Measurements from ENCODE around the gene ST6GALNAC6.
"Not testable (repeated sequence)": the region's sequence is repeated elsewhere in the genome, so short reads cannot be mapped to it uniquely, and the experiment has no call there.

ST6GALNAC6 gene

DNA sequence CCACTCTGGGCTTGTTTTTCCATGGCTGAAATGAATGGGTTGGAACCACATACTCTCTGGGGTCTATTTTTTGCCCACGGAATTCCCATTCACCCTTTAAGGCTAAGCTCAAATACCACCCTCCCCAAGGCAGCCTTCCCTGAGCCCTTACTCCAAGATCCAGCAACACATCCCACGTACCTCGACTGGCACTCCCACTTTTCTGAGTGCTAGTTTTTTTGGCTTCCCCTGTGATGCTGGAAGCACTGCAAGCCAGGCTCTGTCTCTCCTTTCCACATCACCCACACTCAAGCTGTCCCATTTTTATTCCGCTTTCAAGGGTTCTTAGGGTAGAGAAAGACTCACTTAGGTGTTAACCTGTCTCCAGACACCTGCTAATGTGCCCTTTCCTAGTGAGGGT is 6.0 kb downstream of the ST6GALNAC6 start:
- DNase-seq (ENCODE audit: low spot score) = no peak

DNA sequence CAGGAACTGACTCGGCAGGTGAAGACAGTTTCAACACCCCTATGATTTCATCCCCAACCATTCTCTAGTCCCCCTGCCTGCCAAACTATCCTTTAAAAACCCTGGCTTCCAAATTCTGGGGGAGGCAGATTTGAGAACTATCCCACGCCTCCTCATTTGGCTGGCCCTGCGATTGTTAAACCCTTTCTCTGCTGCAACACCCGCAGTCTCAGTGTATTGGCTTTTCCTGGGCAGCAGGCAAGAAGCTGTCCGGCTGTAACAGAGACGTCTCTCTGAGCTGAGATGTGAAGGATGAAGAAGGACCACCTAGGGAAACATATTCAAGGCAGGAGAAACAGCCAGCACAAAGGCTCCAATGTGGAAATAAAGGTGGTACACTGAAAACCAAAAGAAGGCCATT is 6.6 kb downstream of the ST6GALNAC6 start:
- DNase-seq (ENCODE audit: low spot score) = no peak

DNA sequence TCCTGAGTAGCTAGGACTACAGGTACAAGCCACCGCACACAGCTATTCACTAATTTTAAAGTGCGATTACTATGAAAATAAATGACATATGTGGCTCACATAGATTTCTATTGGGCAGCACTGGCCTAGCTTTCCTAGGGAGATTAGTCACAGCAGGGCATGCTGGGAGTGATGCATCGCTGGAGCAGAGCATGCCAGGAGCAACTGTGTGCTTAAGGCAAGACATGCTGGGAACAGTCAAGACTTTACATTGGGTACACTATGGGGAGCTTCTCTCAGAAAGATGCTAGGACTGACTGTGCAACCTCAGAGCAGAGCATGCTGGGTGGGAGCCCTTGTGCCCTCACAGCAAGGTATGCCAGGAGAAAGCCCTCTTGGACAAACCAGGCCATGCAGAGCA is 9.3 kb downstream of the ST6GALNAC6 start:
- DNase-seq (ENCODE audit: low spot score) = no peak

DNA sequence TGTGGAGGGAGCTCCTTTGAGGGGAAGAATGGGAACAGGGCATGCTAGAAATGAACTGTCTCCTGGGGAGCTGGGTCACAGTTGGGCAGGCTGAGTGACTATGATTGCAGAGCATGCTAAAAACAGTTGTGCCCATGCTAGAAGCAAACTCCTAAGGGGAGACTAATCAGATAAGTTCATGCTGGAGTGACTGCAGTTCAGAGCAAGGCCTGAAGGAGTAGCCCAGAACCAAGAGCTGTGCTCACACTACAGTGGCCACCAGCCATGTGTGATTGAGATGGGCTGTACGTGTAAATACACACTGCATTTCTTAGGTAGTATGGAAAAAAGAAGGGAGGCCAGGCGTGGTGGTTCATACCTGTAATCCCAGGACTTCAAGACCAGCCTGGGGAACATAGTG is 11.6 kb downstream of the ST6GALNAC6 start:
- DNase-seq (ENCODE audit: low spot score) = peak; percentile 63

DNA sequence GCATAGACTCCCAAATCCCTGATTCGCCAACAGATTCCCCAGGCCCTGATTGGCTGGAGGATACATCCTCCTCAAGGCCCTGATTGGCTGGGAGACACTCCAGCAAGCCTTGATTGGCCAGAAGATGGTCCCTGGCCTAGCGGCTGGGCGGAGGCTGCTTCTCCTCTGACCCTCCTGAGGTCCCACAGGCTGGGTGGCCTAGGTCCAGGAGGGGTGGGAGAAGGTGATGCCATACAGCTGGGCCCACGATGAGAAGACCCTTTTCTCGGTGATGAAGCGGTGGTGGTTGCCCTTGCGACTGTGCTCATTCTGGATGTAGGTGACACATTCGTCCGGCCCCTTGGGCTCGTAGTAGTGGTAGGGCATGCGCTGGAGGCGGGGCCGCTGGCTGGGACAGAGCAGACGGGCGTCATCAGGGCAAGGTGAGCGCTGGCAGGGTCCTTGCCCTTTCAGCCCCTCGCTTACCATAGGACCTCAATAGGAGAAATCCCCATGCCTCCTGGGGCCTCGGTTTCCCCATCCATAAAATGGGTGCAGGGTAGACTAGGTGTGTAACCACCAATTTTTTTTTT is 12.9 kb downstream of the ST6GALNAC6 start:
- DNase-seq (ENCODE audit: low spot score) = no peak

DNA sequence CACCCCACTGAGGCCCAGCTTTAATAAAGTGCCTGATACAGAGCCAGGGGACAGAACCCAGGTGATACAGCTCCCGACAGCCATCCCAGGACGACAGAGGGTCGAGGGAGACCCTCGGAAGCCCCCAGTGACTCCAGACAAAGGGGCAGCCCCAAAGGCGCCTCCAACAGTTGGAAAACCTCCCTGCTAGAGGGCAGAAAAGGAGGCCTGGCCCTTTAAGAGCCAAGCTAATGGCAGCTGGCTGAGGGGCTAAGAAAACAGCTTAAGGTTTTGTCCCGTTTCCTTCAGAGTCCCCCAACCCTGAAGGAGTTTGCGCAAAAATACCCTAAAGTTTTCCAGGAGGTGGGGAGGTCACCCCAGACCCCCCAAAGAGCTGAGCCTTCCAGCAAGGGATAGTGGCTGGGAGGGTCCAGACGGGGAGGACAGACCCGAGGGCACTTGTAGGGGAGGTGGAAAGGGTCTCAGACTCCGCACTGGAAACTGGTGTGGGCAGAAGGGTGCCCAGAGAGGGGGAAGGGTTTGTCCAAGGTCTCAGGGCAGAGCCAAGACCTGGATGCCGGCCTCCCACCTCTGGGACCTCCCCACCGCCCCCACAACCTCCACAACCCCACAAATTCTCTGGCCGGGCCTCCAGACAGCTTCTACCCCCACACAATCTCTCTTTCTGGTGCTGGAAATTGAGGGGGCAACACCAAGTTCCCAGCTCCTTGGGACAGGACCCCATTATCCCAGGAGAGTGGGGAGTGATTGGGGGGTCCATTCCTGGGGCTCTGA is 13.7 kb downstream of the ST6GALNAC6 start:
- no peak for DNase-seq (ENCODE audit: low spot score)

DNA sequence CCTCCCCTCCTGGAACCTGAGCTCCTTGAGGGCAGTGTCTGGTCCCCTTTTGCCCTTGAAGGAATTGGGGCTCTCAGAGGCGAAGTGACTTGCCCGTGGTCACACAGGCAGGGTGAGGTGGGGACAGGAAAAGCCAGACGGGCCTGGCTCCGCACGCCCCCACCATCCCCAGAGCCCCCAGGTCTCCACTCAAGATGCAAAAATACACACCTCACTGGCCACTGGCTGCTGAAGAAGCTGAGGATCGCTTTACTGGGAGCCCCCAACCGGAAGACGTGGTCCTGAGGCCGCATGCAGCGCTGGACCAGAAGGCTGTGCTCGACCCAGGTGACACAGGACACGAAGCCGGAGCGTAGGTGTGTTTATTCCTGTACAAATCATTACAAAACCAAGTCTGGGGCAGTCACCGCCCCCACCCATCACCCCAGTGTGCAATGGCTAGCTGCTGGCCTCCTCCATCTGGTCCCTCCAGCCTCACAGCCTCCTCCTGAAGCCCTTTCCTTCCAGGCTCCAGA is 14.4 kb downstream of the ST6GALNAC6 start:
- DNase-seq (ENCODE audit: low spot score) = no peak

DNA sequence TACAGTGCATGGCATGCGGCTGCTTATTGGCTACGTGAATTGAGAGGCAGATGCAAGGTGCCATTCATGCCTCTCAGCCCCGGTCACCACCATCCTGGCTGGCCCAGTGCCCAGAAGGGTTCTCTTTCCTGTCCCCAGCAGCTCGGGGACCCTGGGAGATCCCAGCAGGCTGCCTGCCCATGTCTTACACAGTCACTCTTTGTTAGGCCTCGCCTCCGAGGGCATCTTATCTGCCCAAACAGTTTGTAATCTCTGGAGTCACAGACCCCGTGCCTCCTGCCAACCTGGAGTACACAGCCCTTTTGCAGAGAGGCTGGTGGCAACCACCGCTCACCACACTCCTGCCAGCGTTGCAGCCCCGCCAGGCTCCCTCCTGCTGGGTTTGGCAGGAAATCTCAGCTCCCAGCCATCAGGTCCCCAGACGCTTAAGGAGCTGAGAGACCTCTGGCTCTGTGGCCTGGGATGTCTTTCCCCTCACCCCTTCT is 14.9 kb downstream of the ST6GALNAC6 start:
- peak; percentile 83 for DNase-seq (ENCODE audit: low spot score)

DNA sequence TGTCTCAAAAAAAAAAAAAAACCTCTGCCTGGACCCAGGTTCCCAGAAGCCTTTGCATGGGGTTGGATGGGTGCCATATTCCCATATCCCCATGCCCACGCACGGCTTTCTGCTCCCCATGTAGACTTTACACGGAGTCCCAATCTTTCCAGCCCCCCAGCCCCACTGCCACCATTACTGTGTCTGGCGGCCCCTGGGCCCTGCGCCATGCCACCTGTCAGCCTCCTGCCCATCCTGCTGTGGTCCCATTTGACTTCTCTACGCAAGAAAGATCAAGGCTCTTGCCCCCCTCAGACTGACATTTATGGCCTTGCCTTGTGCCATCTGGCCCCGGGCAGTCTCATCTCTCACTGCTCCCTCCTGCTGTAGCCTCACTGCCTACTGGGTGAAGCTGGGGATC is 15.4 kb downstream of the ST6GALNAC6 start:
- no peak for DNase-seq (ENCODE audit: low spot score)

DNA sequence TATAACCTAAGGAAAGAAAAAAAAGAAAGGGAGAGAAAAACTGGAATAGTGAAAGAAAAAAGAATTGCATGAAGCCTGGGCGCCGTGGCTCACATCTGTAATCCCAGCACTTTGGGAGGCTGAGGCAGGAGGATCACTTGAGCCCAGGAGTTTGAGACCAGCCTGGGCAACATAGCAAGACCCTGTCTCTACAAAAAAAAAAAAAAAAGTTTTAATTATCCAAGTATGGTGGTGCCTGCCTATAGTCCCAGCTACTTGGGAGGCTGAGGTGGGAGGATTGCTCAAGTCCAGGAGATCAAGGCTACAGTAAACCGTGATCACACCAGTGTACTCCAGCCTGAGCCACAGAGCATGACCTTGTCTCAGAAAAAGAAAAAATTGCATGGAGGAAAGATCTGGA is 17.7 kb downstream of the ST6GALNAC6 start:
- not testable (repeated sequence) for DNase-seq (ENCODE audit: low spot score)

DNA sequence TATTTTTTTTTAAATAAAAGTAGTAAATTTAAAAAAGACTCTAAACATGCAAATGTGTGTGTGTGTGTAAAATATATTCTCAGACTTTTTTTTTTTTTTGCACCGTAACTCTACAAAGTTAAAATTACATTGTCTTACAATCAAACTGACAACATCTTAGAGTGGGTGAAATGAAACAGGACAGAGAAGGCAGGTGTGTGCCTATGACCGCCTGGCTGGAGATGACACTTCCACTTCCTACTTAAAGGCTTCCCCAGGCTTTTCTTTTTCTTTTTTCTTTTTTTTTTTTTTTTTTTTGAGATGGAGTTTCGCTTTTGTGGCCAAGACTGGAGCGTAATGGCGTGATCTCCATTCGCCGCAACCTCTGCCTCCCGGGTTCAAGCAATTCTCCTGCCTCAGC is 19.3 kb downstream of the ST6GALNAC6 start:
- no peak for DNase-seq (ENCODE audit: low spot score)

DNA sequence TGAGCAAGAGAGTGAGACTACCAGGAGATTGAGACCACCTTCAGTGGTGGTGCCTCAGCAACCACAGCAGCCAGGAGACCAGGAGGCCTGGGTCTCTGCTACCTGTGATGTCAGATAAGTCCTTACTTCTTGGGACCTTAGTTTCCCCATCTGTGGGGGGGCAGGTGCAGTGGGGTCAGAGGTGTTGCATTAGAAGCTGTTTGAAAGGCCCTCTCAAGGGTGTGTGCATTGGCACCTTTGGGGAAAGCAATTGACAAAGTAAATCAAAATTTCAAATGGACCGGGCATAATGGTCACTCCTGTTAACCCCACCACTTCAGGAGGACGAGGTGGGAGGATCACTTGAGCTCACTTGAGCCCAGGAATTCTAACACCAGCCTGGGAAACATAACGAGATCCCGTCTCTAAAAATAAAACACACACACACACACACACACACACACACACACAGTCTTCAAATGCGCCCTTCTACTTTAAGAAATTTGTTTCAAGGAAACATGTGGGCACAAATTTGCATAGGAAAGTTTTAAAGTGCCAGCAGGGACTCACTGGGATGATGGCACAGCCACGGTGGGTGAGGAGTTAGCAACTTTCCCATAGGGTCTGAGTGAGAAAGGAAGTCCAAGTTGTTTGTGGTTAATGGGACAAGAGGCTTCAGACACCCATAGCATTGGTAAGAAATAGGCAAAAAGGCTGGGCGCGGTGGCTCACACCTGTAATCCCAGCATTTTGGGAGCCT is 20.6 kb downstream of the ST6GALNAC6 start:
- no peak for DNase-seq (ENCODE audit: low spot score)

DNA sequence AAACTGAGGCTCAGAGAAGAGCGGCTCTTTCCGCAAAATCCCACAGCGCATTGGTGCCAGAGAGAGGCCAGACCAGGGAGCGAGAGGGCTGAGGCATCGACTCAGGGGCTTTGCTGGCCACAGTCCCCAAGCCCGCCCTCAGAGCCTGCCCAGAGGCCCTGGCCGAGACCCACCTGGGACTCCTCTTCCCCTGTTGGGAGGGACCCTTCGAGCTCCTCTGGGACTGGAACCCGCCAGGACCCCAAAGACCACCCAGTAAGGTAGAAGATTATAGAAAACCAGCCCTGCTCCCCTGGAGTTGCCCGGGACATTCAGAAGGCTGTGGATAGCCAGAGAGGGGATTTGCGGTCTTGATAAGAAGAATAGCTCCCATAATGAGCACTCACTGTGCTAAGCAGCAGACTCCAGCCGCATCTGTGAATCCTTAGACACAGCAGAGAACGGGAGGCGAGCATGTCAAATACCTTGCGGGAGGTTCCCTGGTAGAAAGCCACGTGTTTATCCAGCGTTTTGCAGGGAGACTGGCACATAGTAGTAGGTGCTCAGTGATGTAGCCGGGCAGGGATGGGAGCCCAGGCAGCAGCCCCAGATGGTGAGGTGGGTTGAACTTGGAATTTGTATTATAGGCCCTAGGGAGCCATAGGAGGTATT is 21.3 kb downstream of the ST6GALNAC6 start:
- no peak for DNase-seq (ENCODE audit: low spot score)

DNA sequence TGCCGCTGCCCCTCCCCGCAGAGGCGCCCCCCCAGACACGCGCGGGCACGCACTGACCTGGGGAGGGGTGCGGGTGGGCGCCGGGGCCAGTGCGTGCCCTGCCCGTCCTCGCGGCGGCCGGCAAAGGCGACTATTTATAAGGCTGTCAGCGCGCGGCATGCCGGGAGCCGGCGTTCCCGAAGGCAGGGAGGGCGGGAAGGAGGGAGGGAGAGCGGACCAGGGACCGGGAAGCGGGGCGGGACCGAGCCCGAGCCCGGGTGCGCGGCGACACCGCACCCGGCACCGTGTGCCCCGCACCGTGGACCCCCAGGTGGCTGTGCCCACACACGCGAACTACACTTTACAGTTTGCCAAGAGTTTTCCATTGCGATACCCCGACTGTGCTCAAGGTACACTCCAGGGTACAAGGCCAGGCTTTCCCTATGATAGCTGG is 21.8 kb downstream of the ST6GALNAC6 start, which contains the start of gene AK1:
Gene AK1 (minus strand): TSS at position 110 of the 433 bp plus-strand sequence. CDS start 3,058 bp downstream, outside the sequence.
- no peak for DNase-seq (ENCODE audit: low spot score)

DNA sequence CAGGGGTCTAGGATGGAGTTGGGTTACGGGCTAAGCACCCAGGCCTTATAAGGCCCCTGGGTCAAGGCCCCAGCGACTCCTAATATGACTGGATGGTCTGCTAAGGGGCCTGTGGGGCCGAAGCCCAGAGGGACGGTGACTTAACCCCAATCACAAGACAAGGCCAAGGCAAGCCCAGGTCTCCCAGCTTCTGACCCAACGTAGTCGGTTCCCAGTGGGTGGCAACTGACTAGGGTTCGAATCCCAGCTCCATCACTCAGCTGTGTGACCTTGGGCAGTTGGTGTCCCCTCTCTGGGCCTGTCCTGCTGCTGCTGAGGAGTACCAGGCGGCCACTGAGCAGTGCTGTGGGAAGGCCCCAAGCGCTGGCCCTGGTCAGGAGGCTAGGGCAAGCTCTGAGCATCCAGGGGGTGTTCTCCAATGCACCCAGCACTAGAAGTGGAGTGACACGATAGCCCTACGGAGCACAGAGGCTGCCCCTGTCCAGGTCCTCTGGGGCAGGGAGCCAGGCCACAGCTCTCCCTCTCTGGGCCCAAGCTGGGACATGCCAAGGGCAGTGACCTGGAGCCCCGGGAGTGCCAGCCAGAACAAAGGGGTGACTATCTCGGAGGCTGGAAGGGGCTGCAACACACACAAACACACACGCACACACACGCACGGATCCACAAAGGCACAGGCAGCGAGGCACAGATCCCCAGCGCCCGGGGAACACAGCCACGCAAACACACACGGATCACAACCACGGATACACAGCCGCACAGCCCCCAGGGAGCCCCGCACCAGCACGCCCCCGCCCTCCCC is 22.4 kb downstream of the ST6GALNAC6 start:
- DNase-seq (ENCODE audit: low spot score) = no peak

DNA sequence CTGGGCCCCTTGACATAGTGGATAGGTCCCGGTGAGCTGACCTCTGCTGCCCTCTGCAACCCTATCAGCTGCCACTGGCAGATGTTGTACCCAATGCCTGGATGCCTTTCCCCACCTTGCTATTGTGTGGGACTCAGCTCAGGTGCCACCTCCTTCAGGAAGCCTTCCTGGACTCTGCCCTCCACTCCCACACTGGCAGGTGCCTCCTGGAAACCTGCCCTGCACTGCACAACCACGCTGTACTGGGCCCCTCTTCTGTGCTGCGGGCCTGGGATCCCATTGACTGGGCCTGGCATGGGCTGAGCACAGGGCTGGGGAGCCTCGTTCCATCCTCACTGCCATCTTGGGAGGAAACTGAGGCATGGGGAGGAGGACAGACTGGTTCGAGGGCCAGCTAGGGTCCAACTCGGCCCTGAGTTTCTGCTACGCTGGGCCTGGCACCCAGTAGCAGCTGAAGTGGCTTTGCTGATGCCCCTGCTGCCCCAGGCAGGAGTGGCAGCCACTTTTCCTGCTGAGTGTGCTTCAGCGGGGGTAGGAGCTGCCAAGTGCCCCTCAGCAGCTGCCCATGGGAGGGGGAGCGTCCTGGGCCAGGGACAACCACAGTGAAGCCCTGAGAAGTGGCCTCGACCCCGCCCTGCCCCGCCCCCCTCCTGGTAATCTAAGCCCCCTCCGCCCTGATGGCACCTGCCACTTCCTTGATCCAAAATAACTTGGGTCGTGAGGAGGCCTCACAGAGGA is 23.2 kb downstream of the ST6GALNAC6 start:
- DNase-seq (ENCODE audit: low spot score) = no peak

DNA sequence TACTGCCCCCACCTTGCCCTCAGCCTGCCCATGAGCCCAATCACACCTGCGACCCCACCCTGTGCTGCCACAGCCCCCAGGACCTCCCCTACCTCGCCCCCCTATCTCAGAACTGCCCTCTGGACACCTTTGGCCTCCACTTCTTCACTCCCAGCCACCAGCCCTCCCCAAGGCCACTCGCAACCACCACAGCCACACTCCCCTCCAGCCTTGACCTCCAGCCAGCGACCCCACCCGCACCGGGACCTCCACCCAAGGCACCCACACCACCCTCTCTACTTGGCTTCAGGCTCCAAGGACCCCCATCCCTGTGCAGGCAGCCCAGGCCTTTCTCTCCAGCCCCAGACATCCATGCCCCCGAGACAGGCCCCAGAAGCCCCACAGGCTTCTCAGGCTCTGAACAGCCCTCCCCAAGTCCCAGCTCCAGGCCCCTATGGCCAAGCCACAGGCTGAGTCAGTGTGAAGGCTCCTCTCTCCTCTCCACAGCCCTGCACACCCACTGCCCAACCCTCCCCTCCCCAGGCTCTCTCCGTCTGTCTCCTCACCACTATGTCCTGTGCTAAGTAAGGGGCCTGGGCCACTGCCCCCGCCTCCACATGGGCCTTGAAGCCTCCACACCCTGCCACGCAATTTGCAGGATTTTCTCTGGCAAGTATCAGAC is 24.0 kb downstream of the ST6GALNAC6 start:
- no peak for DNase-seq (ENCODE audit: low spot score)

DNA sequence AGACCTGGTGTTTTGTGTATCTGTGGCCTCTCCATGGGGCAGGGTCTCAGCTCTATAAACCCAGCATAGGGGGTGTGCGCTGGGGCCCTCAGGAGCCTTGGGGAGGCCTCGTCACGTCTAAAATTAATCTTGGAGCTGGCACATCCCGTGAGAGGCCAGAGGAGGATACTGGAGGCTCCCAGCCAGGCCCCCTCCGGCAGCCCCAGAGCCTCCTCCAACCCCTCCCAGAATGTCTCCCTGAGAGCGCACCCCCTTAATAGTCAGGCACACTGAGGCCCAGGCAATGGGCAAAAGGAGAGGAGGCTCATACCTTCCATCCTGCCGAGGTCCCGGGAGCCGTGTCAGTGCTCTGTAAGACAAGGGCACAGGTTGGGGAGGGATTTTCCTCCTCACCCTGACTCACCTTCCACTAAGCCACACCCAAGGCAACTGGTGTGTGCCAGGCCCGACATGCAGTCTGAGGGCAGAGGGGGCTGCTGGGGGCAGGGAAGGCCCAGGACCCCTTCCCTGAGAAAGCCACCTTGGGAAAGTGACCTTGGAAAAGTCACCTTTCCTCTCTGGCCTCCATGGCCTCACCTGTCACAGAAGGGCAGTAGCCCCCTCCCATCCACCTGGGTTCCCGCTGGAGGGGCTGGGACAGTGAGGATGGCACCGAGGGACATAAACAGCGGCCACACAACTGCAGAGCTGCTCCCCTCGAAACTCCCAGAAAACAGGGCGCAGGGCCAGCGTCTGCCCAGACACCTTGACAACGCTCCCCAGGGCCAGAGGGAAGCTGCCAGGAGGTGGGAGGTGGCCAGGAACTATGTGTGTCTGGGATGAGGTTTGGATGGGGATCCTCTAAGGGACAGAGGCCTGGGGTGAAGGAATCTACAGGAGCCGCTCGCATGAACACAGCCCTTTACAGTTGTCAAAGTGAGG is 24.8 kb downstream of the ST6GALNAC6 start:
- DNase-seq (ENCODE audit: low spot score) = no peak

DNA sequence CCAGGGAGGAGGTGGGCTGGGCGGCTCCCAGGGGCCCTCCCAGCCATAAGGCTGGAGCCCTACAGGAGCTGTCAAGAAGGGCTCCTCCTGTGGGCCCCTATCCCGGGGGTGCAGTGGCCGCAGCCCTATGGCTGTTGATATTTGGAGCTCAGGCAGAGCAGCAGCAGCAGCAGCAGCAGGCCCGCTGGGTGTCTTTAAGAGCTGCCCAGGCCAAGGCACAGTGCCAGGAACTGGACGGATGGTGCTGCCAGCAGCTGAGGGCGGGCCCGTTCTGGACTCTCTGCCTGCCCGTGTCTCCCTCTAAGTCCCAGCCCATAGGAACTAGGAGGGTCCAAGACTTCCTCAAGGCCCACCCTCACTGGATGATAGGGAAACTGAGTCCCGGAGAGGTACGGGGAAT is 25.5 kb downstream of the ST6GALNAC6 start:
- DNase-seq (ENCODE audit: low spot score) = no peak

Measured in hematopoietic multipotent progenitor cell treated with erythropoietin and hydrocortisone succinate and interleukin-3 and kit ligand, for 15 days (in vitro differentiated cells).